GM18951 (cell line): ENCODE measurements around the gene TAF1A.

Source experiments
- POLR2A ChIP-seq: IDR thresholded peaks from 4 replicates; pipeline ENCODE4 v1.6.1; 2011; ENCODE audit warnings: mild to moderate bottlenecking; ENCODE audit not compliant: insufficient read length, insufficient read depth; ENCODE audit errors: extremely low read depth
- in situ Hi-C: fragments of 300-500 bp; cut with MboI; formaldehyde crosslinking; loops from one replicate; pipeline ENCODE4 v1.12.0; 2022; ENCODE audit warnings: low sequenced_read_pairs, mixed read lengths, inconsistent platforms; ENCODE audit not compliant: unreplicated experiment

TAF1A gene

GRCh38 chr1:222540598-222540995 lies 49.1 kb downstream of the TAF1A start:
- in situ Hi-C loops = no loop called here

GRCh38 chr1:222539951-222540597 lies 49.7 kb downstream of the TAF1A start:
- no peak for TF ChIP-seq POLR2A
- in situ Hi-C loops = no loop called here

More at GRCh38 chr1:222540598-222540995, 49.1 kb downstream of the TAF1A start:
- TF ChIP-seq POLR2A = no peak

- in situ Hi-C loops = no loop called here
- no peak for TF ChIP-seq POLR2A
Measured at GRCh38 chr1:222535455-222535854, 54.3 kb downstream of the TAF1A start.

- in situ Hi-C loops = no loop called here
- no peak for TF ChIP-seq POLR2A
Measured at GRCh38 chr1:222530852-222531251, 58.9 kb downstream of the TAF1A start.

- TF ChIP-seq POLR2A = no peak
- in situ Hi-C loops = no loop called here
Measured at GRCh38 chr1:222529916-222530315, 59.8 kb downstream of the TAF1A start.

- in situ Hi-C loops = no loop called here
- TF ChIP-seq POLR2A = no peak
Measured at GRCh38 chr1:222529181-222529580, 60.6 kb downstream of the TAF1A start.

- TF ChIP-seq POLR2A = no peak
- in situ Hi-C loops = no loop called here
Measured at GRCh38 chr1:222525951-222526350, 63.8 kb downstream of the TAF1A start.

GRCh38 chr1:222523852-222524251 lies 65.9 kb downstream of the TAF1A start:
- in situ Hi-C loops = no loop called here
- no peak for TF ChIP-seq POLR2A

- TF ChIP-seq POLR2A = no peak
- in situ Hi-C loops = no loop called here
Measured at GRCh38 chr1:222522105-222522915, 67.4 kb downstream of the TAF1A start.

- in situ Hi-C loops = no loop called here
- TF ChIP-seq POLR2A = no peak
Measured at GRCh38 chr1:222521299-222522104, 68.2 kb downstream of the TAF1A start.
